Endothelial cell of umbilical vein (primary cell): ENCODE results near the gene EEIG1. TPM values are rescaled to one million over a fixed set of nuclear protein-coding genes. Genes with fewer than 3 reads are reported as not detected.

Experiments used
- BruUV-seq: library from RNA; stranded (reverse); fragments of 400-500 nt; replicated peaks from 2 replicates; lab custom pipeline; 2021; lab: Mats Ljungman, UMichigan
- CTCF ChIA-PET: fragments of 300-600, 350-600 bp; sonication (Branson Sonifier 250); formaldehyde crosslinking; loops from one replicate; lab custom pipeline; 2021; ENCODE audit warnings: antibody characterized with exemption, inconsistent platforms; lab: Charles Lee
- POLR2A ChIA-PET: fragments of 300-600, 350-600 bp; sonication (Branson Sonifier 250); formaldehyde crosslinking; loops from one replicate; lab custom pipeline; 2021; ENCODE audit warnings: antibody characterized with exemption, inconsistent platforms; lab: Charles Lee
- DNase-seq: peaks from one replicate; pipeline ENCODE4 v3.0.0-alpha.2; 2011; ENCODE audit warnings: low read depth, low spot score
- FAIRE-seq: peaks from 2 replicates; lab custom pipeline; 2011; peaks lifted over from hg19 to GRCh38; lab: Jason Lieb, UNC
- H2AFZ ChIP-seq: 2 replicates; pipeline ENCODE4 v1.6.0; 2012; ENCODE audit warnings: low read depth, low read length, control low read depth, inconsistent platforms
- H3K27ac ChIP-seq: 2 replicates; pipeline ENCODE4 v1.5.1; 2011; ENCODE audit warnings: low read depth, mild to moderate bottlenecking, control low read depth, low read length, moderate library complexity; ENCODE audit not compliant: insufficient read depth
- H3K27me3 ChIP-seq, 2 experiments: 2 replicates each; pipeline versions ENCODE4 v1.6.0 to v1.6.1; 2011; ENCODE audit warnings: low read length in 2 of 2, mixed read lengths in 1 of 2; ENCODE audit not compliant: control insufficient read depth in 2 of 2, insufficient read depth in 2 of 2
- H3K36me3 ChIP-seq, 2 experiments: 2 replicates in 1 of 2; 3 replicates in 1 of 2; pipeline ENCODE4 v1.5.1; 2011; ENCODE audit warnings: low read length in 2 of 2, mild to moderate bottlenecking in 1 of 2, moderate library complexity in 1 of 2; ENCODE audit not compliant: control insufficient read depth in 2 of 2, insufficient read depth in 2 of 2; ENCODE audit errors: extremely low read depth in 1 of 2
- H3K4me1 ChIP-seq: 3 replicates; pipeline ENCODE4 v1.5.1; 2011; ENCODE audit warnings: mild to moderate bottlenecking, low read length; ENCODE audit not compliant: control insufficient read depth, insufficient read depth; ENCODE audit errors: extremely low read depth
- H3K4me2 ChIP-seq: 2 replicates; pipeline ENCODE4 v1.6.1; 2011; ENCODE audit warnings: low read length, control low read depth, mixed read lengths; ENCODE audit not compliant: insufficient read depth
- H3K4me3 ChIP-seq, 3 experiments: fragments of 200-600 bp in 1 of 3; sonication (generic), shearing (Covaris generic) in 1 of 3; replicated peaks in 1 of 3; 2 replicates each; pipeline ENCODE4 v1.5.1; 2011 to 2016; ENCODE audit warnings: control low read depth in 3 of 3, low read length in 3 of 3, mild to moderate bottlenecking in 2 of 3, inconsistent platforms in 1 of 3, low read depth in 1 of 3, moderate library complexity in 1 of 3; ENCODE audit not compliant: insufficient read depth in 1 of 3
- H3K79me2 ChIP-seq: 2 replicates; pipeline ENCODE4 v1.6.0; 2012; ENCODE audit warnings: low read length, inconsistent platforms; ENCODE audit not compliant: control insufficient read depth, insufficient read depth
- H3K9ac ChIP-seq: replicated peaks from 2 replicates; pipeline ENCODE3; 2011; ENCODE audit warnings: low read length, control low read depth; ENCODE audit not compliant: insufficient read depth; ENCODE audit errors: extremely low read depth
- H3K9me1 ChIP-seq: replicated peaks from 3 replicates; pipeline ENCODE4 v1.6.0; 2011; ENCODE audit warnings: mild to moderate bottlenecking, low read length; ENCODE audit not compliant: control insufficient read depth, insufficient read depth; ENCODE audit errors: extremely low read depth
- H3K9me3 ChIP-seq: replicated peaks from 2 replicates; pipeline ENCODE4 v1.5.1; 2012; ENCODE audit warnings: low read length, inconsistent platforms; ENCODE audit not compliant: control insufficient read depth, insufficient read depth
- H4K20me1 ChIP-seq: replicated peaks from 2 replicates; pipeline ENCODE3; 2011; ENCODE audit warnings: mild to moderate bottlenecking, low read length; ENCODE audit not compliant: control insufficient read depth, insufficient read depth; ENCODE audit errors: extremely low read depth
- EZH2 ChIP-seq: IDR thresholded peaks from 2 replicates; pipeline ENCODE4 v1.6.1; 2012; ENCODE audit warnings: borderline replicate concordance, low read depth, mild to moderate bottlenecking, moderate library complexity, low read length, inconsistent platforms; ENCODE audit not compliant: severe bottlenecking
- FOS ChIP-seq: IDR thresholded peaks from 2 replicates; pipeline ENCODE4 v1.6.1; 2011; ENCODE audit warnings: mild to moderate bottlenecking, low read length, moderate library complexity, borderline replicate concordance; ENCODE audit not compliant: insufficient read depth
- GATA2 ChIP-seq: IDR thresholded peaks from 2 replicates; pipeline ENCODE4 v1.7.0; 2011; ENCODE audit warnings: low read depth, mild to moderate bottlenecking, moderate library complexity, mixed read lengths, low read length; ENCODE audit not compliant: insufficient read length, insufficient read depth
- JUN ChIP-seq: IDR thresholded peaks from 2 replicates; pipeline ENCODE4 v1.6.1; 2011; ENCODE audit warnings: borderline replicate concordance, low read depth; ENCODE audit not compliant: insufficient read length, insufficient read depth
- MAX ChIP-seq: IDR thresholded peaks from 2 replicates; pipeline ENCODE4 v1.6.1; 2011; ENCODE audit not compliant: insufficient read depth, insufficient read length
- MYC ChIP-seq: IDR thresholded peaks from one replicate; pipeline ENCODE4 v1.6.1; 2011; ENCODE audit warnings: mild to moderate bottlenecking, low read depth, low read length
- POLR2A ChIP-seq: IDR thresholded peaks from 2 replicates; pipeline ENCODE4 v1.6.1; 2012; ENCODE audit warnings: low read depth, mild to moderate bottlenecking, control low read depth, low read length
- POLR2AphosphoS5 ChIP-seq: IDR thresholded peaks from 2 replicates; pipeline ENCODE4 v1.6.1; 2012; ENCODE audit warnings: low read depth, mild to moderate bottlenecking, control low read depth, low read length, moderate library complexity; ENCODE audit not compliant: insufficient read depth
- dilution Hi-C: fragments of 300-500 bp; cut with MboI; formaldehyde crosslinking; loops from one replicate; pipeline ENCODE4 v1.15.0; 2019; ENCODE audit warnings: low sequenced_read_pairs; ENCODE audit not compliant: extremely low pct_ligation_motif_present
- intact Hi-C: fragments of 100-400 bp; cut with micrococcal nuclease; formaldehyde crosslinking; loops from one replicate; pipeline ENCODE4 v1.10.0; 2022
- polyA plus RNA-seq, 4 experiments: library from polyadenylated mRNA; depleted of rRNA in 3 of 4; stranded (reverse) in 3 of 4; unstranded in 1 of 4; fragments of >200 nt; gene quantifications; 2 replicates each; pipeline versions ENCODE4 v1.2.1 to v1.2.3, GENCODE V29; 2011 to 2012; ENCODE audit warnings: missing spikeins in 1 of 4
- total RNA-seq: library from RNA; stranded (reverse); gene quantifications from 2 replicates; pipeline ENCODE4 v1.2.3, GENCODE V29; 2021
- TF ChIP-seq, protein P1 (sequence below), 2 donors: IDR thresholded peaks; 1 replicate in 1 of 2; 2 replicates in 1 of 2; pipeline ENCODE4 v1.5.1; 2011; ENCODE audit warnings: low read length in 2 of 2, mild to moderate bottlenecking in 2 of 2, moderate library complexity in 2 of 2, control low read depth in 1 of 2, inconsistent platforms in 1 of 2, low read depth in 1 of 2; ENCODE audit not compliant: insufficient read depth in 1 of 2; ENCODE audit errors: extremely low read depth in 1 of 2

Gene EEIG1
- total and polyA plus RNA-seq, 2 donors (not counting 3 experiments of a cell fraction or from before 2014, with no cell fraction given), result 8.4 to 19.0 TPM

- intact Hi-C loops, result no loop called here
- Histone ChIP-seq H2AFZ (no peak overlapping the region), H3K27me3 (no peaks in the 10 kb centered on the region), H3K27ac (no peak overlapping the region), H3K4me1 (no peaks in the 10 kb centered on the region), H3K79me2 (no peaks in the 10 kb centered on the region), H3K4me3 (no peak overlapping the region), H3K9ac (no peak overlapping the region), H3K4me2 (no peak overlapping the region), H4K20me1 (no peaks in the 10 kb centered on the region), H3K9me3 (no peaks in the 10 kb centered on the region), H3K9me1 (no peaks in the 10 kb centered on the region), H3K36me3 (no peaks in the 10 kb centered on the region)
- POLR2A ChIA-PET, result no interaction called here
- no TSS peak for BruUV-seq
- TF ChIP-seq MYC, result no peak
- TF ChIP-seq, protein P1, sequence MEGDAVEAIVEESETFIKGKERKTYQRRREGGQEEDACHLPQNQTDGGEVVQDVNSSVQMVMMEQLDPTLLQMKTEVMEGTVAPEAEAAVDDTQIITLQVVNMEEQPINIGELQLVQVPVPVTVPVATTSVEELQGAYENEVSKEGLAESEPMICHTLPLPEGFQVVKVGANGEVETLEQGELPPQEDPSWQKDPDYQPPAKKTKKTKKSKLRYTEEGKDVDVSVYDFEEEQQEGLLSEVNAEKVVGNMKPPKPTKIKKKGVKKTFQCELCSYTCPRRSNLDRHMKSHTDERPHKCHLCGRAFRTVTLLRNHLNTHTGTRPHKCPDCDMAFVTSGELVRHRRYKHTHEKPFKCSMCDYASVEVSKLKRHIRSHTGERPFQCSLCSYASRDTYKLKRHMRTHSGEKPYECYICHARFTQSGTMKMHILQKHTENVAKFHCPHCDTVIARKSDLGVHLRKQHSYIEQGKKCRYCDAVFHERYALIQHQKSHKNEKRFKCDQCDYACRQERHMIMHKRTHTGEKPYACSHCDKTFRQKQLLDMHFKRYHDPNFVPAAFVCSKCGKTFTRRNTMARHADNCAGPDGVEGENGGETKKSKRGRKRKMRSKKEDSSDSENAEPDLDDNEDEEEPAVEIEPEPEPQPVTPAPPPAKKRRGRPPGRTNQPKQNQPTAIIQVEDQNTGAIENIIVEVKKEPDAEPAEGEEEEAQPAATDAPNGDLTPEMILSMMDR (IDR thresholded peaks at IDR 0.05; ENCODE audit: extremely low read depth in 1 of 2, insufficient read depth in 1 of 2, low read depth in 1 of 2, low read length in 2 of 2), result no peak
- no peak for TF ChIP-seq FOS
- TF ChIP-seq JUN, result no peak
- no peak for TF ChIP-seq MAX
- no peak for TF ChIP-seq POLR2AphosphoS5
- TF ChIP-seq GATA2, result no peak
- TF ChIP-seq POLR2A, result no peak
- TF ChIP-seq EZH2, result no peak
- no peak for FAIRE-seq
- no peak for DNase-seq
- dilution Hi-C loops, result no loop called here
- CTCF ChIA-PET, result no interaction called here
These were observed 22.1 kb downstream of the EEIG1 start for GRCh38 chr9:127958728-127959127.
